Panc1 (cell line): Measurements from ENCODE around the gene POFUT2. TPM values are rescaled to one million over a fixed set of nuclear protein-coding genes. Genes with fewer than 3 reads are reported as not detected.

Experiments used
- ATAC-seq: fragments of 200-7000 bp; cut with Tn5 transposase; 2 replicates; pipeline ENCODE4 v1.9.1; 2020; ENCODE audit warnings: mild to moderate bottlenecking, moderate library complexity
- BruUV-seq: library from RNA; stranded (reverse); fragments of 400-500 nt; replicated peaks from 2 replicates; lab custom pipeline; 2021; lab: Mats Ljungman, UMichigan
- CTCF ChIA-PET: fragments of 300-600 bp; sonication (Branson Sonifier 250); formaldehyde crosslinking; loops from one replicate; lab custom pipeline; 2022; ENCODE audit warnings: antibody characterized with exemption; lab: Charles Lee
- POLR2A ChIA-PET: fragments of 300-600 bp; sonication (Branson Sonifier 250); formaldehyde crosslinking; loops from one replicate; lab custom pipeline; 2022; ENCODE audit warnings: antibody characterized with exemption; lab: Charles Lee
- DNase-seq: peaks from one replicate; pipeline ENCODE4 v3.0.0-alpha.2; 2010; ENCODE audit warnings: low read depth, low spot score
- H3K27ac ChIP-seq: 2 replicates; pipeline ENCODE4 v1.5.1; 2011; ENCODE audit warnings: mild to moderate bottlenecking, low read length, inconsistent platforms
- H3K27me3 ChIP-seq: fragments of 200-500 bp; sonication (Bioruptor generic); 2 replicates; pipeline ENCODE4 v1.6.0; 2014; ENCODE audit warnings: low read length, inconsistent platforms; ENCODE audit not compliant: control insufficient read depth, insufficient read depth
- H3K36me3 ChIP-seq: fragments of 200-500 bp; sonication (Bioruptor generic); 2 replicates; pipeline ENCODE4 v1.5.1; 2014; ENCODE audit warnings: inconsistent platforms, mild to moderate bottlenecking, low read length, moderate library complexity; ENCODE audit not compliant: control insufficient read depth, insufficient read depth
- H3K4me1 ChIP-seq: 2 replicates; pipeline ENCODE4 v1.5.1; 2011; ENCODE audit warnings: inconsistent platforms, mild to moderate bottlenecking, low read length, moderate library complexity; ENCODE audit not compliant: control insufficient read depth, insufficient read depth
- H3K4me3 ChIP-seq, 2 experiments: 2 replicates each; pipeline ENCODE4 v1.5.1; 2011 to 2012; ENCODE audit warnings: low read depth in 2 of 2, low read length in 2 of 2, mild to moderate bottlenecking in 2 of 2, inconsistent platforms in 1 of 2, moderate library complexity in 1 of 2
- H3K9me3 ChIP-seq: fragments of 200-500 bp; sonication (Bioruptor generic); 2 replicates; pipeline ENCODE4 v1.5.1; 2014; ENCODE audit warnings: low read depth, mild to moderate bottlenecking, inconsistent platforms, low read length, moderate library complexity; ENCODE audit not compliant: control insufficient read depth, insufficient read depth
- POLR2AphosphoS5 ChIP-seq: IDR thresholded peaks from 2 replicates; pipeline ENCODE4 v1.6.1; 2012; ENCODE audit warnings: mild to moderate bottlenecking, low read depth, low read length, moderate library complexity
- SIN3A ChIP-seq: IDR thresholded peaks from 2 replicates; pipeline ENCODE4 v1.6.1; 2012; ENCODE audit warnings: low read depth, mild to moderate bottlenecking, low read length, moderate library complexity, borderline replicate concordance; ENCODE audit not compliant: insufficient read depth
- TCF7L2 ChIP-seq: IDR thresholded peaks from 2 replicates; pipeline ENCODE4 v1.6.1; 2011; ENCODE audit warnings: mild to moderate bottlenecking, low read depth, low read length, inconsistent platforms
- in situ Hi-C: cut with HindIII; loops from 2 replicates; pipeline ENCODE4 v1.10.0; 2016; ENCODE audit warnings: low sequenced_read_pairs, low pct_unique_long_range_greater_than_20kb
- intact Hi-C: fragments of 100-400 bp; cut with micrococcal nuclease; formaldehyde crosslinking; loops from one replicate; pipeline ENCODE4 v1.10.0; 2022; ENCODE audit not compliant: unreplicated experiment
- total RNA-seq: library from RNA; stranded (reverse); gene quantifications from one replicate; pipeline ENCODE4 v1.2.1, GENCODE V29; 2021; ENCODE audit not compliant: unreplicated experiment
- TF ChIP-seq, protein P1 (sequence below), 2 experiments: IDR thresholded peaks; 2 replicates each; pipeline ENCODE4 v1.6.1; 2011 to 2012; ENCODE audit warnings: low read depth in 2 of 2, control low read depth in 1 of 2, low read length in 1 of 2, mild to moderate bottlenecking in 1 of 2, moderate library complexity in 1 of 2; ENCODE audit not compliant: insufficient read depth in 1 of 2
- TF ChIP-seq, protein P2 (sequence below): fragments of 450-650 bp; IDR thresholded peaks from 2 replicates; pipeline ENCODE4 v1.5.1; 2017; ENCODE audit warnings: mild to moderate bottlenecking

POFUT2 gene
- total RNA-seq, 1 experiment from 2014 or later: 59.6 TPM

DNA sequence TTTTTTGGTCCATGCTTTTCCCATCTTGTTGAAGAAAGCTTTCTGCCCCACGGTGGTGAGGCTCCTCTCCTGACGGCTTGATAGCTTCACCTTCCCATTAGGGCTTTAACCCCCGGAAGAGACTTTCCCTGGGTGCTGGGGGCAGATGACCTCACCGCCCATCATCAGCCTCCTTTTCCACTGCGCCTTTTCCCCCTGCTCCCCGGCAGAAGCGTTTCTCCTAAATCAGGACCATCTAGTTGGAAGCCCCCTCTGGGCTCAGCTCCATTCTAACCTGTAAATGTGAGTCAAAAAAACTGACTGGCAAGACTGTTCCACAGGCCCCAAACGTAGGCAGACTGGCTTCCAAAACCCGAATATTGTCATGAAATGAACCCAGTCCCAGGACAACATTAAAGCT, 6.7 kb downstream of the POFUT2 start:
- H3K4me3 ChIP-seq: no peak overlapping the region
- BruUV-seq: no TSS peak
- DNase-seq: no peak
- no peak for ATAC-seq
- no peak for TF ChIP-seq TCF7L2
- TF ChIP-seq, protein P1, sequence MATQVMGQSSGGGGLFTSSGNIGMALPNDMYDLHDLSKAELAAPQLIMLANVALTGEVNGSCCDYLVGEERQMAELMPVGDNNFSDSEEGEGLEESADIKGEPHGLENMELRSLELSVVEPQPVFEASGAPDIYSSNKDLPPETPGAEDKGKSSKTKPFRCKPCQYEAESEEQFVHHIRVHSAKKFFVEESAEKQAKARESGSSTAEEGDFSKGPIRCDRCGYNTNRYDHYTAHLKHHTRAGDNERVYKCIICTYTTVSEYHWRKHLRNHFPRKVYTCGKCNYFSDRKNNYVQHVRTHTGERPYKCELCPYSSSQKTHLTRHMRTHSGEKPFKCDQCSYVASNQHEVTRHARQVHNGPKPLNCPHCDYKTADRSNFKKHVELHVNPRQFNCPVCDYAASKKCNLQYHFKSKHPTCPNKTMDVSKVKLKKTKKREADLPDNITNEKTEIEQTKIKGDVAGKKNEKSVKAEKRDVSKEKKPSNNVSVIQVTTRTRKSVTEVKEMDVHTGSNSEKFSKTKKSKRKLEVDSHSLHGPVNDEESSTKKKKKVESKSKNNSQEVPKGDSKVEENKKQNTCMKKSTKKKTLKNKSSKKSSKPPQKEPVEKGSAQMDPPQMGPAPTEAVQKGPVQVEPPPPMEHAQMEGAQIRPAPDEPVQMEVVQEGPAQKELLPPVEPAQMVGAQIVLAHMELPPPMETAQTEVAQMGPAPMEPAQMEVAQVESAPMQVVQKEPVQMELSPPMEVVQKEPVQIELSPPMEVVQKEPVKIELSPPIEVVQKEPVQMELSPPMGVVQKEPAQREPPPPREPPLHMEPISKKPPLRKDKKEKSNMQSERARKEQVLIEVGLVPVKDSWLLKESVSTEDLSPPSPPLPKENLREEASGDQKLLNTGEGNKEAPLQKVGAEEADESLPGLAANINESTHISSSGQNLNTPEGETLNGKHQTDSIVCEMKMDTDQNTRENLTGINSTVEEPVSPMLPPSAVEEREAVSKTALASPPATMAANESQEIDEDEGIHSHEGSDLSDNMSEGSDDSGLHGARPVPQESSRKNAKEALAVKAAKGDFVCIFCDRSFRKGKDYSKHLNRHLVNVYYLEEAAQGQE (IDR thresholded peaks at IDR 0.05; ENCODE audit: insufficient read depth in 1 of 2, low read depth in 2 of 2, low read length in 1 of 2): no peak
- TF ChIP-seq POLR2AphosphoS5: no peak
- TF ChIP-seq, protein P2, sequence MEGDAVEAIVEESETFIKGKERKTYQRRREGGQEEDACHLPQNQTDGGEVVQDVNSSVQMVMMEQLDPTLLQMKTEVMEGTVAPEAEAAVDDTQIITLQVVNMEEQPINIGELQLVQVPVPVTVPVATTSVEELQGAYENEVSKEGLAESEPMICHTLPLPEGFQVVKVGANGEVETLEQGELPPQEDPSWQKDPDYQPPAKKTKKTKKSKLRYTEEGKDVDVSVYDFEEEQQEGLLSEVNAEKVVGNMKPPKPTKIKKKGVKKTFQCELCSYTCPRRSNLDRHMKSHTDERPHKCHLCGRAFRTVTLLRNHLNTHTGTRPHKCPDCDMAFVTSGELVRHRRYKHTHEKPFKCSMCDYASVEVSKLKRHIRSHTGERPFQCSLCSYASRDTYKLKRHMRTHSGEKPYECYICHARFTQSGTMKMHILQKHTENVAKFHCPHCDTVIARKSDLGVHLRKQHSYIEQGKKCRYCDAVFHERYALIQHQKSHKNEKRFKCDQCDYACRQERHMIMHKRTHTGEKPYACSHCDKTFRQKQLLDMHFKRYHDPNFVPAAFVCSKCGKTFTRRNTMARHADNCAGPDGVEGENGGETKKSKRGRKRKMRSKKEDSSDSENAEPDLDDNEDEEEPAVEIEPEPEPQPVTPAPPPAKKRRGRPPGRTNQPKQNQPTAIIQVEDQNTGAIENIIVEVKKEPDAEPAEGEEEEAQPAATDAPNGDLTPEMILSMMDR: no peak
- TF ChIP-seq SIN3A: no peak
- CTCF ChIA-PET: no interaction called here
- H3K9me3 ChIP-seq: no peaks in the 10 kb centered on the region
- in situ Hi-C loops (no loop called here), intact Hi-C loops (no loop called here)
- no peak overlapping the region for H3K27ac ChIP-seq
- H3K4me1 ChIP-seq: no peaks in the 10 kb centered on the region
- peaks cover 8% of the 10 kb centered on the region; the same call in 1 of the 2 replicates for H3K36me3 ChIP-seq
- POLR2A ChIA-PET: no interaction called here
- no peaks in the 10 kb centered on the region for H3K27me3 ChIP-seq

DNA sequence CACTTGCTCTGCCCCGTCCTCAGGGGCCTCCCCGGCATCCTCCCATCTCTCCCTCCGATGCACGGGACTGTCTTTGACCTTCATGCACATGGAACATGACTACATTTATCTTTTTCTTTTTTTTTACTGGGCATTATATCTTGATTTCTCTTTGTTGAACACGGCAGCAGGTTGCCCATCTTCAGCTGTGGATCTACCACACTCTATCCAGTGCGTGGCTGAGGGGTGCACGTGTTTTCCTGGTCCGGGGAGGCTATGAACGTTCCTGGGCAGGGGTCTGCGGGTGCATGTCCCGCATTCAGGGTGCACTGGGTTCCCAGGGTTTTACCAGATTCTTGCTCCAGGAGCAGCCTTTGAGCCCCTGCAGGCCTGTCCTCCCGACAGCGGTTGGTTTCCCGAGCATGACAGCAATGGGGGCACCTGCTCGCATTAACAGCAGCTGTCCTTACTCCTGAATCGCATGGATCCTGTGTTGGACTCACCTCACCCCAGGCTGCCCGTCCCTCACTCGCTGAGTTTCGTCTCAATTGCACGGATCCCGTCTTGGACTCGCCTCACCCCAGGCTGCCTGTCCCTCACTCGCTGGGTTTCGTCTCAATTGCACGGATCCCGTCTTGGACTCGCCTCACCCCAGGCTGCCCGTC, 7.4 kb downstream of the POFUT2 start:
- peaks cover 6% of the 10 kb centered on the region; the same call in 1 of the 2 replicates for H3K36me3 ChIP-seq

More for the DNA sequence above, 7.4 kb downstream of the POFUT2 start:
- POLR2A ChIA-PET: no interaction called here
- DNase-seq (no peak), ATAC-seq (no peak)
- no TSS peak for BruUV-seq
- TF ChIP-seq TCF7L2 (no peak), POLR2AphosphoS5 (no peak)
- Histone ChIP-seq H3K27me3 (no peaks in the 10 kb centered on the region), H3K4me1 (no peaks in the 10 kb centered on the region), H3K27ac (no peak overlapping the region), H3K9me3 (no peaks in the 10 kb centered on the region), H3K4me3 (no peak overlapping the region)
- intact Hi-C loops: no loop called here
- CTCF ChIA-PET: no interaction called here
- in situ Hi-C loops: no loop called here
